KMS-11 (cell line): Measurements from ENCODE around the gene TMEM132C.

ENCODE experiments used
- H2AFZ ChIP-seq: fragments of 200-600 bp; sonication (generic); 2 replicates; pipeline ENCODE4 v1.6.1; 2016; ENCODE audit warnings: antibody characterized with exemption, mixed run types, low read depth
- H3K27ac ChIP-seq: fragments of 200-600 bp; sonication (generic); 2 replicates; pipeline ENCODE4 v1.6.1; 2016; ENCODE audit warnings: mild to moderate bottlenecking, mixed run types
- H3K27me3 ChIP-seq: fragments of 200-600 bp; sonication (generic); 2 replicates; pipeline ENCODE4 v1.6.1; 2017; ENCODE audit warnings: mild to moderate bottlenecking, low read depth, mixed run types, moderate library complexity; ENCODE audit not compliant: insufficient read depth
- H3K36me3 ChIP-seq: fragments of 200-600 bp; sonication (generic); 2 replicates; pipeline ENCODE4 v1.6.1; 2017; ENCODE audit warnings: mild to moderate bottlenecking, mixed run types; ENCODE audit not compliant: insufficient read depth
- H3K4me1 ChIP-seq: fragments of 200-600 bp; sonication (generic); 2 replicates; pipeline ENCODE4 v1.6.1; 2016; ENCODE audit warnings: mild to moderate bottlenecking, low read depth, mixed run types; ENCODE audit not compliant: poor library complexity, severe bottlenecking
- H3K4me2 ChIP-seq: fragments of 200-600 bp; sonication (generic); 2 replicates; pipeline ENCODE4 v1.7.0; 2016; ENCODE audit warnings: mild to moderate bottlenecking, mixed run types
- H3K4me3 ChIP-seq: fragments of 200-600 bp; sonication (generic); IDR thresholded peaks from 2 replicates; pipeline ENCODE4 v1.6.1; 2017; ENCODE audit warnings: low read depth, low read length, mixed read lengths; ENCODE audit not compliant: insufficient read depth
- H3K79me2 ChIP-seq: fragments of 200-600 bp; sonication (generic); 2 replicates; pipeline ENCODE4 v1.6.1; 2016; ENCODE audit warnings: low read depth, mixed run types; ENCODE audit not compliant: insufficient read depth
- H3K9ac ChIP-seq: fragments of 200-600 bp; sonication (generic); 2 replicates; pipeline ENCODE4 v1.6.1; 2016; ENCODE audit warnings: mild to moderate bottlenecking, mixed run types
- H4K20me1 ChIP-seq: fragments of 200-600 bp; sonication (generic); 2 replicates; pipeline ENCODE4 v1.6.1; 2016; ENCODE audit warnings: mild to moderate bottlenecking, mixed run types; ENCODE audit not compliant: insufficient read depth
- TF ChIP-seq, protein P1 (sequence below): fragments of 200-600 bp; sonication (generic); conservative IDR thresholded peaks from 2 replicates; pipeline ENCODE4 v1.6.1; 2017; ENCODE audit warnings: low read depth, mild to moderate bottlenecking, antibody characterized with exemption, low read length, moderate library complexity, mixed read lengths

Gene TMEM132C

GRCh38 chr12:128356547-128356946 is 89.6 kb downstream of the TMEM132C start:
- Histone ChIP-seq H3K4me1 (no peaks in the 10 kb centered on the region), H3K27ac (no peak overlapping the region), H3K27me3 (no peaks in the 10 kb centered on the region), H2AFZ (no peak overlapping the region), H3K4me3 (no peak overlapping the region), H3K36me3 (no peaks in the 10 kb centered on the region), H3K79me2 (no peaks in the 10 kb centered on the region), H4K20me1 (no peaks in the 10 kb centered on the region), H3K4me2 (no peak overlapping the region), H3K9ac (no peak overlapping the region)
- TF ChIP-seq, protein P1, sequence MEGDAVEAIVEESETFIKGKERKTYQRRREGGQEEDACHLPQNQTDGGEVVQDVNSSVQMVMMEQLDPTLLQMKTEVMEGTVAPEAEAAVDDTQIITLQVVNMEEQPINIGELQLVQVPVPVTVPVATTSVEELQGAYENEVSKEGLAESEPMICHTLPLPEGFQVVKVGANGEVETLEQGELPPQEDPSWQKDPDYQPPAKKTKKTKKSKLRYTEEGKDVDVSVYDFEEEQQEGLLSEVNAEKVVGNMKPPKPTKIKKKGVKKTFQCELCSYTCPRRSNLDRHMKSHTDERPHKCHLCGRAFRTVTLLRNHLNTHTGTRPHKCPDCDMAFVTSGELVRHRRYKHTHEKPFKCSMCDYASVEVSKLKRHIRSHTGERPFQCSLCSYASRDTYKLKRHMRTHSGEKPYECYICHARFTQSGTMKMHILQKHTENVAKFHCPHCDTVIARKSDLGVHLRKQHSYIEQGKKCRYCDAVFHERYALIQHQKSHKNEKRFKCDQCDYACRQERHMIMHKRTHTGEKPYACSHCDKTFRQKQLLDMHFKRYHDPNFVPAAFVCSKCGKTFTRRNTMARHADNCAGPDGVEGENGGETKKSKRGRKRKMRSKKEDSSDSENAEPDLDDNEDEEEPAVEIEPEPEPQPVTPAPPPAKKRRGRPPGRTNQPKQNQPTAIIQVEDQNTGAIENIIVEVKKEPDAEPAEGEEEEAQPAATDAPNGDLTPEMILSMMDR, result no peak

DNA sequence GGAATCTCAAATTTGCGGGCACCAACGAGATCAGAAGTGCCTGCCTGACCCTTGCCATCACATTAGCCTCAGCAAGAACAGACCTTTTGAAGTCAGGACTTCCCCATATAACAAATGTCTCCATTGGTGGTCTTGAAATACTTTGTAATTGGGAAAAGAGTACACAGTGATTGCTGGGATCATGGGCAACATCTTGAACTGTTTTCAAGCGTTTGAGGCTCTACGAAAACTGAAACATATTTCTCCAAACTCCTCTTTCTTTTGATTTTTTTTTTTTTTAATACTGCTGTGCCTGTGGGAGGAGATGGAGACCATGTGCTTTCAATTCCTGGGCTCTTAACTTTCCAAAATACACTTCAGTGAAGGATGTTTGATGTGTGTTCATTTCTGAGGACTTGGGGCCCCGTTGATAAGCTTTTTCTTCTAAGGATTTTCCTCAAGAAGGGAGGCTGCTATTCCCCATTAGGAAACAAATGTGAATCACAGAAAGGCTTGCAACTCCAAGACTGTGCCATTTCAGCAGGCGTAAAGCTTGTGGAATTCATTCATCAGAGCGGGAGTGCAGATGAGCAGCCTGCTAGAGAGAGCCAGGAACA is 94.5 kb downstream of the TMEM132C start:
- H2AFZ ChIP-seq, result no peak overlapping the region
- no peak overlapping the region for H3K4me3 ChIP-seq
- H3K4me2 ChIP-seq, result no peak overlapping the region
- H3K79me2 ChIP-seq, result no peaks in the 10 kb centered on the region
- no peaks in the 10 kb centered on the region for H4K20me1 ChIP-seq
- H3K36me3 ChIP-seq, result no peaks in the 10 kb centered on the region
- H3K27ac ChIP-seq, result no peak overlapping the region
- H3K4me1 ChIP-seq, result no peaks in the 10 kb centered on the region
- H3K9ac ChIP-seq, result no peak overlapping the region
- TF ChIP-seq, protein P1, result no peak
- no peaks in the 10 kb centered on the region for H3K27me3 ChIP-seq

DNA sequence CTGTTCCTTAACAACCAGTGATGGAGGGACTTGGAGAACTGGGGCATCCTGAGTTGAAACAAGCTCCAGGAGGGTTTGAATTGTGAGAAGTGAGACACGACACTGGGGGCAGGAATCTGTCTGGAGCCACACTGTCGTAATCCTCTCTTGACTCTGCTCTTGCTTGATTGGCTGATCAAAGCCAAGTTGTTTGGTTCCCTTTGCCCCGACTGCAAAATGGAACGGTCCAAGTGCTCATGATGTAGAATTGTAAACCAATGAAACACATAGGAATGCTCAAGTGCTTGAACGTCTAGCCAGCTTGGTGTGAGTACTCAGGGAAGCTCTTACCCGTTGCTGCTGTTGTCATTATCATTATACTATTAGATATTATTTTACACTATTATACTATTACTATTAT is 98.1 kb downstream of the TMEM132C start:
- TF ChIP-seq, protein P1, result no peak
- Histone ChIP-seq H3K36me3 (no peaks in the 10 kb centered on the region), H3K9ac (no peak overlapping the region), H4K20me1 (no peaks in the 10 kb centered on the region), H3K27me3 (no peaks in the 10 kb centered on the region), H3K4me3 (no peak overlapping the region), H2AFZ (no peak overlapping the region), H3K4me1 (no peaks in the 10 kb centered on the region), H3K27ac (no peak overlapping the region), H3K4me2 (no peak overlapping the region), H3K79me2 (no peaks in the 10 kb centered on the region)

GRCh38 chr12:128365651-128366231 is 98.8 kb downstream of the TMEM132C start:
- Histone ChIP-seq H3K4me2 (no peak overlapping the region), H3K9ac (no peak overlapping the region), H2AFZ (no peak overlapping the region)

More at GRCh38 chr12:128365651-128366231, 98.8 kb downstream of the TMEM132C start:
- Histone ChIP-seq H3K4me1 (no peaks in the 10 kb centered on the region), H4K20me1 (no peaks in the 10 kb centered on the region), H3K27ac (no peak overlapping the region), H3K36me3 (no peaks in the 10 kb centered on the region), H3K79me2 (no peaks in the 10 kb centered on the region), H3K27me3 (no peaks in the 10 kb centered on the region), H3K4me3 (no peak overlapping the region)
- TF ChIP-seq, protein P1, result no peak
